RWPE2 (cell line): ENCODE measurements around the gene DGKD.

Experiments used
- ATAC-seq: fragments of 200-7000 bp; cut with Tn5 transposase; 3 replicates; pipeline ENCODE4 v1.9.1; 2021; ENCODE audit warnings: low read depth
- DNase-seq: peaks from one replicate; pipeline ENCODE4 v3.0.0-alpha.2; 2020; ENCODE audit warnings: low spot score
- H3K27ac ChIP-seq: fragments of 450-650 bp; 2 replicates; pipeline ENCODE4 v1.5.1; 2017; ENCODE audit warnings: mild to moderate bottlenecking; ENCODE audit not compliant: poor library complexity, severe bottlenecking
- H3K27me3 ChIP-seq: fragments of 250-450 bp; sonication (Bioruptor Pico); 2 replicates; pipeline ENCODE4 v1.5.1; 2021; ENCODE audit warnings: mild to moderate bottlenecking, moderate library complexity; ENCODE audit not compliant: insufficient read depth, poor library complexity, severe bottlenecking
- H3K36me3 ChIP-seq: fragments of 250-450 bp; sonication (Bioruptor Pico); 2 replicates; pipeline ENCODE4 v1.5.1; 2020; ENCODE audit warnings: low read depth, mild to moderate bottlenecking, moderate library complexity
- H3K4me1 ChIP-seq: fragments of 250-450 bp; sonication (Bioruptor Pico); 2 replicates; pipeline ENCODE4 v1.5.1; 2021; ENCODE audit warnings: mild to moderate bottlenecking, moderate library complexity; ENCODE audit not compliant: insufficient read depth, poor library complexity, severe bottlenecking
- H3K4me3 ChIP-seq: fragments of 250-450 bp; sonication (Bioruptor Pico); 2 replicates; pipeline ENCODE4 v1.5.1; 2021; ENCODE audit warnings: mild to moderate bottlenecking, moderate library complexity; ENCODE audit not compliant: severe bottlenecking
- H3K9me3 ChIP-seq: fragments of 250-450 bp; sonication (Bioruptor Pico); 2 replicates; pipeline ENCODE4 v1.5.1; 2021; ENCODE audit warnings: mild to moderate bottlenecking, moderate library complexity; ENCODE audit not compliant: severe bottlenecking
- CTCF ChIP-seq: fragments of 450-650 bp; IDR thresholded peaks from one replicate; pipeline ENCODE4 v1.5.1; 2017; ENCODE audit warnings: mild to moderate bottlenecking, moderate library complexity; ENCODE audit not compliant: poor library complexity, severe bottlenecking

Gene DGKD

GRCh38 chr2:233434666-233435330 is 80.5 kb downstream of the DGKD start:
- ATAC-seq (no peak), DNase-seq (no peak)
- H3K36me3 ChIP-seq = peaks cover 15% of the 10 kb centered on the region; the same call in 1 of the 2 replicates
- H3K9me3 ChIP-seq = no peaks in the 10 kb centered on the region
- TF ChIP-seq CTCF = no peak
- no peak overlapping the region for H3K27ac ChIP-seq
- H3K4me1 ChIP-seq = peaks cover 7% of the 10 kb centered on the region
- no peak overlapping the region for H3K4me3 ChIP-seq
- H3K27me3 ChIP-seq = no peaks in the 10 kb centered on the region

GRCh38 chr2:233435436-233436190 is 81.3 kb downstream of the DGKD start:
- TF ChIP-seq CTCF = no peak
- no peaks in the 10 kb centered on the region for H3K4me1 ChIP-seq
- DNase-seq (no peak), ATAC-seq (no peak)
- no peaks in the 10 kb centered on the region for H3K9me3 ChIP-seq
- no peaks in the 10 kb centered on the region for H3K27me3 ChIP-seq
- no peak overlapping the region for H3K4me3 ChIP-seq
- H3K27ac ChIP-seq = no peak overlapping the region
- H3K36me3 ChIP-seq = peaks cover 15% of the 10 kb centered on the region; the same call in 1 of the 2 replicates

GRCh38 chr2:233436191-233436581 is 81.9 kb downstream of the DGKD start:
- ATAC-seq (no peak), DNase-seq (no peak)
- no peak for TF ChIP-seq CTCF
- Histone ChIP-seq H3K9me3 (no peaks in the 10 kb centered on the region), H3K36me3 (peaks cover 15% of the 10 kb centered on the region; the same call in 1 of the 2 replicates), H3K4me1 (no peaks in the 10 kb centered on the region), H3K27ac (no peak overlapping the region), H3K27me3 (no peaks in the 10 kb centered on the region), H3K4me3 (no peak overlapping the region)

GRCh38 chr2:233436691-233437438 is 82.6 kb downstream of the DGKD start:
- no peaks in the 10 kb centered on the region for H3K4me1 ChIP-seq
- H3K4me3 ChIP-seq = no peak overlapping the region
- no peaks in the 10 kb centered on the region for H3K27me3 ChIP-seq
- DNase-seq = no peak
- H3K27ac ChIP-seq = no peak overlapping the region
- no peak for ATAC-seq
- no peak for TF ChIP-seq CTCF
- no peaks in the 10 kb centered on the region for H3K9me3 ChIP-seq
- H3K36me3 ChIP-seq = peaks cover 15% of the 10 kb centered on the region; the same call in 1 of the 2 replicates
